SK-N-SH (cell line): Measurements from ENCODE around the gene CDR2.

ENCODE experiments used
- EP300 ChIP-seq, 2 experiments: IDR thresholded peaks; 2 replicates each; pipeline versions ENCODE4 v1.4.0 to v1.6.1; 2012; ENCODE audit warnings: borderline replicate concordance in 1 of 2, low read depth in 1 of 2, low read length in 1 of 2
- EZH2phosphoT487 ChIP-seq: fragments of 200-600 bp; sonication (generic); IDR thresholded peaks from 2 replicates; pipeline ENCODE4 v1.6.1; 2017; ENCODE audit warnings: low read depth, mixed run types, mild to moderate bottlenecking, antibody characterized with exemption, moderate library complexity, borderline replicate concordance
- GABPA ChIP-seq: IDR thresholded peaks from 2 replicates; pipeline ENCODE4 v1.4.0; 2012; ENCODE audit warnings: low read depth, mild to moderate bottlenecking
- JUND ChIP-seq: IDR thresholded peaks from 2 replicates; pipeline ENCODE4 v1.4.0; 2012
- MEF2A ChIP-seq: IDR thresholded peaks from 2 replicates; pipeline ENCODE4 v1.4.0; 2012; ENCODE audit warnings: low read depth, borderline replicate concordance
- MXI1 ChIP-seq: IDR thresholded peaks from 2 replicates; pipeline ENCODE4 v1.6.1; 2012; ENCODE audit warnings: mild to moderate bottlenecking, low read depth, low read length, improper control_type of control experiment
- POLR2AphosphoS5 ChIP-seq: IDR thresholded peaks from 2 replicates; pipeline ENCODE4 v1.6.1; 2012; ENCODE audit warnings: low read depth, low read length
- RAD21 ChIP-seq: IDR thresholded peaks from 2 replicates; pipeline ENCODE4 v1.6.1; 2012; ENCODE audit warnings: mild to moderate bottlenecking, low read length
- RCOR1 ChIP-seq: fragments of 150-350 bp; IDR thresholded peaks from 2 replicates; pipeline ENCODE4 v1.6.1; 2017; ENCODE audit warnings: antibody characterized with exemption, low read length
- RFX5 ChIP-seq: IDR thresholded peaks from 2 replicates; pipeline ENCODE4 v1.6.1; 2012; ENCODE audit warnings: mild to moderate bottlenecking, improper control_type of control experiment, low read length
- SMC3 ChIP-seq: IDR thresholded peaks from 2 replicates; pipeline ENCODE4 v1.6.1; 2012; ENCODE audit warnings: low read depth, low read length, improper control_type of control experiment
- TF ChIP-seq, protein P1 (sequence below): fragments of 200-600 bp; sonication (generic); IDR thresholded peaks from 2 replicates; pipeline ENCODE4 v1.6.1; 2017; ENCODE audit warnings: antibody characterized with exemption, mild to moderate bottlenecking, moderate library complexity
- TF ChIP-seq, protein P2 (sequence below): IDR thresholded peaks from 2 replicates; pipeline ENCODE4 v1.4.0; 2012; ENCODE audit warnings: low read depth, borderline replicate concordance
- TF ChIP-seq, protein P3 (sequence below): IDR thresholded peaks from 2 replicates; pipeline ENCODE4 v1.6.1; 2012; ENCODE audit warnings: mild to moderate bottlenecking, low read depth, low read length, moderate library complexity

DNA sequence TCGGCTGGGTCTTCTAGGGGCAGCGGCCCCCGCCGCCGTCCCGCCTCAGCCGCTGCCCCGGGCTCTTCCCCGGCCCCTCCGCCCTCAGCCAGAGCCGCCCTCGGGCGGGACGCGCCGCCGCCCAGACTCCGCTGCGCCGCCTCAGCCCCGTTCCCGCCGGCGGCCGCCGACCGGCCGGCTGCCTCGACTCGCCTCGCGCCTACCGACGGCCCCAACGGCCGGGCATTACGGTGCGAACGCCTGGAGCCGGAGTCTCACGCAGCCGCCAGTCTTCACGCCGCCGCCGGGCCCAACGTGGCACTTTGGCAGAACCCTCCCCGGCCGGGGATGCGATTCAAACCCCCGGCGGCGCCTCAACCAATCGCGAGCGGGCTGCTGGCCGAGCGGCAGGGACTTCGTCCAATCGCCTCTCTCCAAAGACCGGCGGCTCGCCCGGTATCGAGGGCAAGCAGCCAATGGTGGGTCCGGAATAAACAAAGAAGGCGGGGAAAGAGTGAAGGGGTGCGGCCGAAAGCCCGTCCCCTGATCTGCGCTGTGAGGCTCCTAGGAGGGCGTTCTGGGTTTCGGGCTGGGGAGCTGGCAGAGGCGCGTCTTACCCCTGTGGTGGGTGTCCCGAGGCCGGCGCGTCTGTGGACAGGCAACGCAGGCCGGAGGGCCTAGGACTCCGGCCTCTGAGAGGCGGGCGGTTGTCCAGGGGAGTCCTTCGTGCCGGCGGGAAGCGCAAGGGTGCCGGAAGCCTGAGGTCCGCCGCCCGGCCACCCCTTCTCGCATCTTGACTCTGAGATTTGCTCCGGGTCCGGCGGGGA, at the start of gene CDR2:
- TF ChIP-seq MEF2A: no peak
- TF ChIP-seq, protein P1, sequence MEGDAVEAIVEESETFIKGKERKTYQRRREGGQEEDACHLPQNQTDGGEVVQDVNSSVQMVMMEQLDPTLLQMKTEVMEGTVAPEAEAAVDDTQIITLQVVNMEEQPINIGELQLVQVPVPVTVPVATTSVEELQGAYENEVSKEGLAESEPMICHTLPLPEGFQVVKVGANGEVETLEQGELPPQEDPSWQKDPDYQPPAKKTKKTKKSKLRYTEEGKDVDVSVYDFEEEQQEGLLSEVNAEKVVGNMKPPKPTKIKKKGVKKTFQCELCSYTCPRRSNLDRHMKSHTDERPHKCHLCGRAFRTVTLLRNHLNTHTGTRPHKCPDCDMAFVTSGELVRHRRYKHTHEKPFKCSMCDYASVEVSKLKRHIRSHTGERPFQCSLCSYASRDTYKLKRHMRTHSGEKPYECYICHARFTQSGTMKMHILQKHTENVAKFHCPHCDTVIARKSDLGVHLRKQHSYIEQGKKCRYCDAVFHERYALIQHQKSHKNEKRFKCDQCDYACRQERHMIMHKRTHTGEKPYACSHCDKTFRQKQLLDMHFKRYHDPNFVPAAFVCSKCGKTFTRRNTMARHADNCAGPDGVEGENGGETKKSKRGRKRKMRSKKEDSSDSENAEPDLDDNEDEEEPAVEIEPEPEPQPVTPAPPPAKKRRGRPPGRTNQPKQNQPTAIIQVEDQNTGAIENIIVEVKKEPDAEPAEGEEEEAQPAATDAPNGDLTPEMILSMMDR: no peak
- TF ChIP-seq RCOR1: no peak
- TF ChIP-seq EP300 (IDR thresholded peaks at IDR 0.05; ENCODE audit: borderline replicate concordance in 1 of 2, low read depth in 1 of 2, low read length in 1 of 2): 0 out of 4 replicates have a peak, but pooled peaks of 1 of the 2 experiments have one; percentile 6
- TF ChIP-seq GABPA: peak; percentile 29; the same call in 1 of the 2 replicates
- TF ChIP-seq, protein P2, sequence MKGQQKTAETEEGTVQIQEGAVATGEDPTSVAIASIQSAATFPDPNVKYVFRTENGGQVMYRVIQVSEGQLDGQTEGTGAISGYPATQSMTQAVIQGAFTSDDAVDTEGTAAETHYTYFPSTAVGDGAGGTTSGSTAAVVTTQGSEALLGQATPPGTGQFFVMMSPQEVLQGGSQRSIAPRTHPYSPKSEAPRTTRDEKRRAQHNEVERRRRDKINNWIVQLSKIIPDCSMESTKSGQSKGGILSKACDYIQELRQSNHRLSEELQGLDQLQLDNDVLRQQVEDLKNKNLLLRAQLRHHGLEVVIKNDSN: no peak
- TF ChIP-seq SMC3: no peak
- TF ChIP-seq JUND: no peak
- TF ChIP-seq, protein P3, sequence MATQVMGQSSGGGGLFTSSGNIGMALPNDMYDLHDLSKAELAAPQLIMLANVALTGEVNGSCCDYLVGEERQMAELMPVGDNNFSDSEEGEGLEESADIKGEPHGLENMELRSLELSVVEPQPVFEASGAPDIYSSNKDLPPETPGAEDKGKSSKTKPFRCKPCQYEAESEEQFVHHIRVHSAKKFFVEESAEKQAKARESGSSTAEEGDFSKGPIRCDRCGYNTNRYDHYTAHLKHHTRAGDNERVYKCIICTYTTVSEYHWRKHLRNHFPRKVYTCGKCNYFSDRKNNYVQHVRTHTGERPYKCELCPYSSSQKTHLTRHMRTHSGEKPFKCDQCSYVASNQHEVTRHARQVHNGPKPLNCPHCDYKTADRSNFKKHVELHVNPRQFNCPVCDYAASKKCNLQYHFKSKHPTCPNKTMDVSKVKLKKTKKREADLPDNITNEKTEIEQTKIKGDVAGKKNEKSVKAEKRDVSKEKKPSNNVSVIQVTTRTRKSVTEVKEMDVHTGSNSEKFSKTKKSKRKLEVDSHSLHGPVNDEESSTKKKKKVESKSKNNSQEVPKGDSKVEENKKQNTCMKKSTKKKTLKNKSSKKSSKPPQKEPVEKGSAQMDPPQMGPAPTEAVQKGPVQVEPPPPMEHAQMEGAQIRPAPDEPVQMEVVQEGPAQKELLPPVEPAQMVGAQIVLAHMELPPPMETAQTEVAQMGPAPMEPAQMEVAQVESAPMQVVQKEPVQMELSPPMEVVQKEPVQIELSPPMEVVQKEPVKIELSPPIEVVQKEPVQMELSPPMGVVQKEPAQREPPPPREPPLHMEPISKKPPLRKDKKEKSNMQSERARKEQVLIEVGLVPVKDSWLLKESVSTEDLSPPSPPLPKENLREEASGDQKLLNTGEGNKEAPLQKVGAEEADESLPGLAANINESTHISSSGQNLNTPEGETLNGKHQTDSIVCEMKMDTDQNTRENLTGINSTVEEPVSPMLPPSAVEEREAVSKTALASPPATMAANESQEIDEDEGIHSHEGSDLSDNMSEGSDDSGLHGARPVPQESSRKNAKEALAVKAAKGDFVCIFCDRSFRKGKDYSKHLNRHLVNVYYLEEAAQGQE: no peak
- peak; percentile 94 for TF ChIP-seq MXI1
- TF ChIP-seq POLR2AphosphoS5: peak; percentile 60
- TF ChIP-seq EZH2phosphoT487: no peak
- TF ChIP-seq RAD21: no peak
- peak; percentile 69; the same call in 1 of the 2 replicates for TF ChIP-seq RFX5
